Pancreas (tissue), 10 donors: ENCODE measurements around the gene RTKN. TPM values are rescaled to one million over a fixed set of nuclear protein-coding genes. Genes with fewer than 3 reads are reported as not detected.
"Not testable (repeated sequence)": the region's sequence is repeated elsewhere in the genome, so short reads cannot be mapped to it uniquely, and the experiment has no call there.

Source experiments
- ATAC-seq, 4 donors: fragments of 200-7000 bp; cut with Tn5 transposase; one replicate each; pipeline versions ENCODE4 v1.8.0 to v1.9.1; 2020; ENCODE audit warnings: mild to moderate bottlenecking in 4 of 4, moderate library complexity in 4 of 4
- DNase-seq, 6 donors: peaks; one replicate each; pipeline ENCODE4 v3.0.0-alpha.2; 2020
- FAIRE-seq: peaks from 2 replicates; lab custom pipeline; 2012; peaks lifted over from hg19 to GRCh38; lab: Jason Lieb, UNC
- H3K27ac ChIP-seq, 4 donors: fragments of 200-600 bp; sonication (generic); 1 replicate in 3 of 4; 2 replicates in 1 of 4; pipeline versions ENCODE4 v1.5.0 to v1.8.0; 2020
- H3K27me3 ChIP-seq, 4 donors: fragments of 200-600 bp; one replicate each; pipeline ENCODE4 v1.8.0; 2021
- H3K36me3 ChIP-seq, 3 donors: fragments of 200-600 bp; sonication (generic) in 1 of 3; one replicate each; pipeline versions ENCODE4 v1.5.0 to v1.8.0; 2020 to 2021
- H3K4me1 ChIP-seq, 3 donors: fragments of 200-600 bp; one replicate each; pipeline ENCODE4 v1.8.0; 2021
- H3K4me3 ChIP-seq, 4 donors: fragments of 200-600 bp; sonication (generic) in 2 of 4; one replicate each; pipeline versions ENCODE4 v1.5.0 to v1.8.0; 2020 to 2021
- H3K9me3 ChIP-seq, 4 donors: fragments of 200-600 bp; one replicate each; pipeline ENCODE4 v1.8.0; 2021
- WGBS, 2 donors: extraction: QIAGEN DNeasy Blood & Tissue Kit; methylation state at CpG; one replicate each; pipeline ENCODE4 v1.1.7; 2013; 5-methylcytosine and 5-hydroxymethylcytosine counted together
- intact Hi-C, 3 donors: fragments of 100-400 bp; cut with DNase I; formaldehyde crosslinking; loops; one replicate each; pipeline versions ENCODE4 v1.11.1 to v1.14.2; 2022
- polyA plus RNA-seq, 2 donors: library from polyadenylated mRNA; stranded (reverse); fragments of 200-250 nt; gene quantifications; one replicate each; pipeline ENCODE4 v1.2.3, GENCODE V29; 2013
- total RNA-seq, 6 donors: library from RNA; stranded (reverse); fragmentation: NEBNext Ultra II Directional in 4 of 6; extraction: Animal tissue kit (Norgen Biotek cat#: 25700) in 4 of 6; gene quantifications; one replicate each; pipeline versions ENCODE4 v1.2.1 to v1.2.4, GENCODE V29; 2021 to 2023
- TF ChIP-seq, protein P1 (sequence below), 4 donors: fragments of 200-600 bp; sonication (generic) in 3 of 4; IDR thresholded peaks; one replicate each; pipeline versions ENCODE4 v1.5.0 to v1.8.0; 2021; ENCODE audit warnings: antibody characterized with exemption in 4 of 4
- donor health status: healthy with polysubstance abuse.
- donor health status: DM: no; HTN: no; CAD: no; lungs with moderate emphysema.
- donor health status: DM: no; HTN: no; CAD: no.
- donor health status: control.
- donor health status: control.
- donor health status: Bipolar disorder and iron deficiency.
- donor health status: DM: yes; HTN: yes; CAD: no.
- donor health status: DM: no; HTN: no; CAD: no.
- donor health status: DM: no; HTN: no; CAD: no.
- donor health status: DM: yes; HTN: yes; CAD: no.

Gene RTKN
- total and polyA plus RNA-seq, 8 donors, result 20.7 to 63.7 (median 30.8) TPM

DNA sequence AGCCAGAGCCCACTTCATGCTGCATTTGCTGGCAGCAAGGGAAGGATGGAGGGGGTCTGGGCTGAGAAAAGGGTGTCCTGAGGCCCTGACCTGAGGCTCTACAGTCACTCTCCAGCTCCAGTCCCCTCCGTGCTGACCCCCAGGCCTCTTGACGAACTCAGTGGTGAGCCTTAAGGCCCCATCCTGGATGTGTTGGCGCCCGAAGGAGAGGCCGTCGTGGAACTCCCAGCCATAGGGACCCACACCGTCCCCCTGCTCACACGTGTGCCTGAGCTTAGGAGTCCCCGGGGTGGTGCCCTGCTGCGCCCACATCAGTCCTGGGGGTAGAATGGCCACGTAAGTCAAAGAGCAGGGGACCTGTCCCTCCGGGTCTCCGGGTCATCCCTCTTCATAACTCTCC lies 22.7 kb upstream of the RTKN start:
- peak; percentile 2 to 18 (median 8) for ATAC-seq
- Histone ChIP-seq H3K27me3 (no peaks in the 10 kb centered on the region), H3K27ac (peak overlapping the region in 3 of 4 donors; percentile 77 to 80 (median 79)), H3K4me1 (peaks cover 0 to 8% (median 6%) of the 10 kb centered on the region in 3 donors), H3K4me3 (peak overlapping the region; percentile 75 to 99 (median 98)), H3K9me3 (no peaks in the 10 kb centered on the region), H3K36me3 (peaks cover 0 to 9% (median 0%) of the 10 kb centered on the region in 3 donors)
- no peak for FAIRE-seq
- intact Hi-C loops, result no loop called here
- TF ChIP-seq, protein P1, sequence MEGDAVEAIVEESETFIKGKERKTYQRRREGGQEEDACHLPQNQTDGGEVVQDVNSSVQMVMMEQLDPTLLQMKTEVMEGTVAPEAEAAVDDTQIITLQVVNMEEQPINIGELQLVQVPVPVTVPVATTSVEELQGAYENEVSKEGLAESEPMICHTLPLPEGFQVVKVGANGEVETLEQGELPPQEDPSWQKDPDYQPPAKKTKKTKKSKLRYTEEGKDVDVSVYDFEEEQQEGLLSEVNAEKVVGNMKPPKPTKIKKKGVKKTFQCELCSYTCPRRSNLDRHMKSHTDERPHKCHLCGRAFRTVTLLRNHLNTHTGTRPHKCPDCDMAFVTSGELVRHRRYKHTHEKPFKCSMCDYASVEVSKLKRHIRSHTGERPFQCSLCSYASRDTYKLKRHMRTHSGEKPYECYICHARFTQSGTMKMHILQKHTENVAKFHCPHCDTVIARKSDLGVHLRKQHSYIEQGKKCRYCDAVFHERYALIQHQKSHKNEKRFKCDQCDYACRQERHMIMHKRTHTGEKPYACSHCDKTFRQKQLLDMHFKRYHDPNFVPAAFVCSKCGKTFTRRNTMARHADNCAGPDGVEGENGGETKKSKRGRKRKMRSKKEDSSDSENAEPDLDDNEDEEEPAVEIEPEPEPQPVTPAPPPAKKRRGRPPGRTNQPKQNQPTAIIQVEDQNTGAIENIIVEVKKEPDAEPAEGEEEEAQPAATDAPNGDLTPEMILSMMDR (IDR thresholded peaks at IDR 0.05), result no peak
- no peak for DNase-seq
- 1 to 3% methylated on average over 13 of the region's 13 CpGs for WGBS, 2 donors

DNA sequence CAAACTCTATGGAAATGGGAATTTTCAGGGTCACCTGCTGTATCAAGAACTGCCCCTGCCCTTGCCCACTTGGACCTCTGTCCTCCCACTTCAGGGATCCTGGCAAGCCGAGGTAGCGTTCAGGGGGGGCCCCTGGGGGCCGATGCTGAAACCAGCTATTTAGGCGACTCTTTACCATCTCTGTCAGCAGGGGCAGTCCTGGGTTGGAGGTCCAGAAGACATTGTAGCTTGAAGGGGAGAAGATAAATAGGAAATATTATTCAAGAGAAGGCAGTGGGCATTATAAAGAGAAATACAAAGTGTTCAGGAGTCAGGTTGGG lies 21.0 kb upstream of the RTKN start:
- TF ChIP-seq, protein P1 (IDR thresholded peaks at IDR 0.05), result no peak
- Histone ChIP-seq H3K27me3 (no peaks in the 10 kb centered on the region), H3K4me3 (no peak overlapping the region), H3K36me3 (peaks cover 0 to 9% (median 0%) of the 10 kb centered on the region in 3 donors), H3K9me3 (no peaks in the 10 kb centered on the region), H3K4me1 (peaks cover 0 to 8% (median 6%) of the 10 kb centered on the region in 3 donors), H3K27ac (no peak overlapping the region)
- intact Hi-C loops, result no loop called here
- WGBS, 2 donors, result 81 to 85% methylated on average over 4 of the region's 4 CpGs
- ATAC-seq, result no peak
- no peak for FAIRE-seq
- no peak for DNase-seq

DNA sequence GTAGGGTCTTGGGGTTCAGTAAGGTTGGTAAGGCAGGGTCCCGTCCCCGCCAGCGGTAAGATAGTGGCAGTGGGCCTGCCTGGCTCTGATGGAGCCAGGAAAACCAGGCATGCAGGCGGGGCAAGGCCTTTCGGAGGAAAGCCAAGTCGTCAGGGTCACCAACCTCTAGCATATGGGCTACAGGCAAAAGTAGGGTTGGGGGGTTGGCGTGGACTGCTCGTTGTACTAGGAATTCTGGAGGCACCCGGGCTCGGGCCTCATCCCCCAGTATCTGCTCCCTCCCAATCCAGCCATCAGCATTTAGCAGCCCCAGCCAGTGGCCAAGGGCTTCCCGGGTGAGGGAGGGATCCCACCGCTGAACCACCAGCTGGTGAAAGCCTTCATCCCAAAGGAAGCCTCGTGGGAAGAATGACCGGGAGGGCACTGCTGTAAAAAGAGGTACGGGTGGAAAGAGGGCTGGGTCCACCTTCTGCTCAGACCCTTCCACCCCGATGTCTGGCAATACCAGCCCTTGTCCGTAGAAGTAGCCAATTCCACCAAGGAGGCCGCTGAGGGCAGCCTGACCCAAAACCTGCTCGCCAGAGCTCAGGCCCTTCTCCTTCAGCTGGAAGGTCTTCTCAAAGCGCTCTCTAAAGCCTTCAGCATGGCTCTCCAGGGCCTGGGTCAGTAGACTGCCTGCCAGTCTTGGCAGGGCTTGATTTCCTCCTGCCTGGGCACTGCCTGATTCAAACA lies 20.5 kb upstream of the RTKN start:
- no peak for FAIRE-seq

DNA sequence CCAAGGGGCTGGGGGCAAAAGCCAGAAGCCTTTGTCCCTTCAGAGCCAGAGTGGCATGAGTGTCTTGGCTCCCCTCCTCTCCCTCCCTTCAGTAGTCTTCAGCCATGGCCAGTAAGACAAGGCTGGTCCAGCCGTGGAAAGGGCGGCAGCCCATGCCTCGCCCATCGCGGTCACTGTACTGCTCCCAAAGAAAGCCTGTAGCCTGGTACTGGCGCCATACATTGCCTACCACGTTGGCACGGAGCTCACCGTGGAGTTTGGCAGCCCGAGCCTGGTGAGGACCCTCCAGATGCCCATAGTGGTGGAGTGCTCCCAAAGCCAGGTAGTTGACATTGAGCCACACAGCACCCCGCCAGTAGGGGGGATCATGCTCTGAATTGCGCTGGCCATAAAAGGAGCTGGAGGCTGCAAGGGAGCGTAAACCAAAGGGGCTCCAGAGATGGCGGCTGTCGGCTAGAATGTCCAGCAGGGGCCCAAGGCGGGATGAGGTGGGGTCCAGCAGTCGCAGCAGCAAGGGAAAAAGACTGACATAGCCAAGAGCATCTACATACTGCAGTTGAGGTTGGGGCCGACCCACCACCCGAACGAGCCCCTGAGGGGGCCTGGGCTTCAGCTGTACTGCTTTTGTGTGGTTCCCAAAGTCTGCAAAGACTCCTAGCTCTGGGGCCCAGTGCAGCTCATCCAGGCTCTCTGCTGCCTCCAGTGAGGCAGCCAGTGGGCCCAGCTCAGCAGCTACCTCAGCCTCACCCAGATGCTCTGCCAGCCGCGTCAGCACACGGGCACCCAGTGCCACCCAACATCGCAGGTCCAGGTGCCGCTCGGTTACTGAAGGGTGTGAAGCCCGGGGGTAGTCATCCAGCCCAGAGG lies 19.7 kb upstream of the RTKN start:
- Histone ChIP-seq H3K27ac (no peak overlapping the region), H3K4me1 (peaks cover 5 to 15% (median 11%) of the 10 kb centered on the region in 3 donors), H3K27me3 (no peaks in the 10 kb centered on the region), H3K9me3 (no peaks in the 10 kb centered on the region), H3K36me3 (peaks cover 0 to 9% (median 0%) of the 10 kb centered on the region in 3 donors), H3K4me3 (no peak overlapping the region)
- no peak for FAIRE-seq
- TF ChIP-seq, protein P1 (IDR thresholded peaks at IDR 0.05), result no peak
- 91 to 94% methylated on average over 27 of the region's 27 CpGs for WGBS, 2 donors
- no peak for ATAC-seq
- peak in 1 of 6 donors; percentile 38 for DNase-seq
- intact Hi-C loops, result no loop called here

More for the DNA sequence above, 20.5 kb upstream of the RTKN start:
- peaks cover 0 to 8% (median 6%) of the 10 kb centered on the region in 3 donors for H3K4me1 ChIP-seq
- H3K27me3 ChIP-seq, result no peaks in the 10 kb centered on the region
- H3K27ac ChIP-seq, result no peak overlapping the region
- H3K4me3 ChIP-seq, result no peak overlapping the region
- peaks cover 0 to 9% (median 0%) of the 10 kb centered on the region in 3 donors for H3K36me3 ChIP-seq
- DNase-seq (no peak), ATAC-seq (no peak)
- 88 to 92% methylated on average over 20 of the region's 20 CpGs for WGBS, 2 donors
- TF ChIP-seq, protein P1 (IDR thresholded peaks at IDR 0.05), result no peak
- intact Hi-C loops, result no loop called here
- no peaks in the 10 kb centered on the region for H3K9me3 ChIP-seq

DNA sequence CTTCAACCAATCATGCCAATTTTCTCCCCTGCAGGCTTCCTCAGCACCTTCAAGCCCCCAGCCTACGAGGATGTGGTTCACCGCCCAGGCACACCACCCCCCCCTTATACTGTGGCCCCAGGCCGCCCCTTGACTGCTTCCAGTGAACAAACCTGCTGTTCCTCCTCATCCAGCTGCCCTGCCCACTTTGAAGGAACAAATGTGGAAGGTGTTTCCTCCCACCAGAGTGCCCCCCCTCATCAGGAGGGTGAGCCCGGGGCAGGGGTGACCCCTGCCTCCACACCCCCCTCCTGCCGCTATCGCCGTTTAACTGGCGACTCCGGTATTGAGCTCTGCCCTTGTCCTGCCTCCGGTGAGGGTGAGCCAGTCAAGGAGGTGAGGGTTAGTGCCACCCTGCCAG lies 18.4 kb upstream of the RTKN start:
- 68 to 71% methylated on average over 8 to 10 of the region's 10 CpGs for WGBS, 2 donors
- H3K4me1 ChIP-seq, result peaks cover 14 to 26% (median 22%) of the 10 kb centered on the region in 3 donors
- H3K9me3 ChIP-seq, DNase-seq, intact Hi-C loops, H3K36me3 ChIP-seq, FAIRE-seq, H3K4me3 ChIP-seq, H3K27ac ChIP-seq, H3K27me3 ChIP-seq, ATAC-seq: not testable (repeated sequence)

DNA sequence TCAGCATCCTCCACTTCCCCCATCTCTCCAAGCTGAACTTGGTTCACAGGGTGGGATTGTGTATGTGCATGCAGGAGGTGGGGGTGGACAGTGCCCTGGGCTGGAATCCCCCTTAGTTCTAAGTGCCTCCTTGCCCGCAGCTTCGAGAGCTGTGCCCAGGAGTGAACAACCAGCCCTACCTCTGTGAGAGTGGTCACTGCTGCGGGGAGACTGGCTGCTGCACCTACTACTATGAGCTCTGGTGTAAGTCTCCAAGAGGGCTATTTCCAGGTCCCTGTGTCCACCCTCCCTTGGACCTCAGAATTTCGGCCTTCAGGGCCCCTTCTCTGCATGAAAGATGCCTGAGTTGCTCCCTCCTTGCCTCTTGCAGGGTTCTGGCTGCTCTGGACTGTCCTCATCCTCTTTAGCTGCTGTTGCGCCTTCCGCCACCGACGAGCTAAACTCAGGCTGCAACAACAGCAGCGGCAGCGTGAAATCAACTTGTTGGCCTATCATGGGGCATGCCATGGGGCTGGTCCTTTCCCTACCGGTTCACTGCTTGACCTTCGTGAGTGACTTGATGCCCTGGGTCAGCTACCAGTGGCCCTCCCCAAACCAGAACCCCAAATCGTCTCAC lies 17.9 kb upstream of the RTKN start:
- WGBS, 2 donors, result 60 to 72% methylated on average over 13 of the region's 13 CpGs
- peaks cover 14 to 26% (median 22%) of the 10 kb centered on the region in 3 donors for H3K4me1 ChIP-seq
- H3K9me3 ChIP-seq, H3K36me3 ChIP-seq, ATAC-seq, H3K27ac ChIP-seq, FAIRE-seq, intact Hi-C loops, DNase-seq, H3K27me3 ChIP-seq: not testable (repeated sequence)
- peak overlapping the region in 2 of 4 donors; percentile 67 to 70 for H3K4me3 ChIP-seq
